ENCODE data around the gene NELFE.
A peak's percentile ranks its signal among the peaks of the same experiment; 100 is the strongest.
"Not testable (repeated sequence)": the region's sequence is repeated elsewhere in the genome, so short reads cannot be mapped to it uniquely, and the experiment has no call there.

NELFE gene, protein sequence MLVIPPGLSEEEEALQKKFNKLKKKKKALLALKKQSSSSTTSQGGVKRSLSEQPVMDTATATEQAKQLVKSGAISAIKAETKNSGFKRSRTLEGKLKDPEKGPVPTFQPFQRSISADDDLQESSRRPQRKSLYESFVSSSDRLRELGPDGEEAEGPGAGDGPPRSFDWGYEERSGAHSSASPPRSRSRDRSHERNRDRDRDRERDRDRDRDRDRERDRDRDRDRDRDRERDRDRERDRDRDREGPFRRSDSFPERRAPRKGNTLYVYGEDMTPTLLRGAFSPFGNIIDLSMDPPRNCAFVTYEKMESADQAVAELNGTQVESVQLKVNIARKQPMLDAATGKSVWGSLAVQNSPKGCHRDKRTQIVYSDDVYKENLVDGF

DNA sequence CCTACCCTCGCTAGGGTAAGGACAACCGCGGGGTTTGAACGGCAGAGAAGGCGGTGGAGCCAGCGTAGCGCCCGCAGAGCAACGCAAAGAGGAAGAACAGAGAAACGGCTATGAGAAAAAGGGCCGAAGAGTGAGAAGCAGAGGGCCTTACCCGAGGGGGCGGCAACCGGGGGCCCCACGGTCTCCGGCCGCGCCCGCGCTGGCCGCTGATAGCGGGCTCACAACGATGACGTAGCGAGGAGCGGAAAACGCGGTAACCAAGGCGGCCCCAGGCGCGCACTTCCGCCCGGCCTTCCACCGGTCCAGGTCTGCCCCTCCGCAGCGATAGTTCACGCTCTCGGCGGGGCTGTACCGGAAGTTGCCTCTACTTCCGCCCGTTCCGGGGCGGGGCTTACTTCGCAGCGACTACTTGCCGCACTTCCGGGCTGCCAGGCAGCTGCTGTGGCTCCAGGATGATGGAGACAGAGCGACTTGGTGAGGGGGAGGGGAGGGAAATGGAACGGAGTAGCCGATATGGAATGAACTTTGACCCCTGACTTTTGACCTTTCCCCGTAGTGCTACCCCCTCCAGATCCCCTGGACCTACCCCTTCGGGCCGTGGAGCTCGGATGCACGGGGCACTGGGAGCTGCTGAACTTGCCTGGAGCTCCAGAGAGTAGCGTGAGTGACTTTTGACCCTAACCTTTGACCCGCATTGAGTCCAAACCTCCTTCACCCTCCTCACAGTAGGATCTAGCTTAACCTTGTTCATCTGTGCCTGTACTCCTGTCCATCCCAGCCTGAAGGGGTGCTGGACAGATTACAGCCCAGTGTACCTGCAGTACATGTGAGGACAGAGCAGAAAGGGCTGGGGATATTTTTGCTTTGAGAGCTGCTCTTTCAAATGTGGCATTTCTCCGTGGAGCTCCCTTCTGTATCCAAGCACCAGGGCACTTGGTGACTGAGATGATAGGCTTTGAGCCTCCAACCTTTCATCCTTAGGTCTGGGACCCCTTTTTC lies at the start of gene NELFE, which contains the start of gene SKIC2:
Gene NELFE (minus strand): TSS at position 231 of the 999 bp plus-strand sequence. CDS start 525 bp downstream, outside the sequence.
Gene SKIC2 (plus strand): TSS at position 435 of the 999 bp plus-strand sequence. CDS start 18 bp downstream, at position 453.
- peak; percentile 98 to 99 for DNase-seq

DNA sequence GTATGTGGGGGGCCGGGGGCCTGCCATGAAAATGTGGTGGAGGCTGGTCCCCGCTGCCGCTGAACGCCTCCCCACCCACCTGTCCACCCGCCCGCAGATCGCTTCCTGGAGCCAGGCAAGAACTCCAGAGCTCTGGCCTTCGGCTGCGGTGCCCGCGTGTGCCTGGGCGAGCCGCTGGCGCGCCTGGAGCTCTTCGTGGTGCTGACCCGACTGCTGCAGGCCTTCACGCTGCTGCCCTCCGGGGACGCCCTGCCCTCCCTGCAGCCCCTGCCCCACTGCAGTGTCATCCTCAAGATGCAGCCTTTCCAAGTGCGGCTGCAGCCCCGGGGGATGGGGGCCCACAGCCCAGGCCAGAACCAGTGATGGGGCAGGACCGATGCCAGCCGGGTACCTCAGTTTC lies 49.3 kb upstream of the NELFE start:
- DNase-seq, result not testable (repeated sequence)

DNA sequence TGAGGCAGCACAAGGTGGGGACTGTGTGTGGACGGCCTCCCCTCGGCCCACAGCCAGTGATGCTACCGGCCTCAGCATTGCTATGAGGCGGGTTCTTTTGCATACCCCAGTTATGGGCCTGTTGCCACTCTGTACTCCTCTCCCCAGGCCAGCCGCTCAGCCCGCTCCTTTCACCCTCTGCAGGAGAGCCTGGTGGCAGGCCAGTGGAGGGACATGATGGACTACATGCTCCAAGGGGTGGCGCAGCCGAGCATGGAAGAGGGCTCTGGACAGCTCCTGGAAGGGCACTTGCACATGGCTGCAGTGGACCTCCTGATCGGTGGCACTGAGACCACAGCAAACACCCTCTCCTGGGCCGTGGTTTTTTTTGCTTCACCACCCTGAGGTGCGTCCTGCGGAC lies 48.3 kb upstream of the NELFE start:
- peak in 1 of 2 experiments; percentile 13 for DNase-seq

DNA sequence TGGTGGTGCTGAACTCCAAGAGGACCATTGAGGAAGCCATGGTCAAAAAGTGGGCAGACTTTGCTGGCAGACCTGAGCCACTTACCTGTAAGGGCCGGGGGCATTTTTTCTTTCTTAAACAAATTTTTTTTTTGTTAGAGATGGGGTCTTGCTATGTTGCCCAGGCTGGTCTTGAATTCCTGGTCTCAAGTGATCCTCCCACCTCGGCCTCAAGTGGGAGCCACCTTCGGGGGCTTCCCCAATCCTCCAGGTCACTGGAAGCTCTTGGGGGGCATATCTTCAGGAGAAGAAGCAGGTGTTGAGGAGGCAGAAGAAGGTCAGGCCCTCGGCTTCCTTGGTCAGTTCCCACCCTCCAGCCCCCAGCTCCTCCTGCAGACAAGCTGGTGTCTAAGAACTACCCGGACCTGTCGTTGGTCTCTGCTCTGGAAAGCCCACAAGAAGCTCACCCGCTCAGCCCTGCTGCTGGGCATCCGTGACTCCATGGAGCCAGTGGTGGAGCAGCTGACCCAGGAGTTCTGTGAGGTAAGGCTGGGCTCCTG lies 47.3 kb upstream of the NELFE start:
- peak in 1 of 2 experiments; percentile 11 for DNase-seq

DNA sequence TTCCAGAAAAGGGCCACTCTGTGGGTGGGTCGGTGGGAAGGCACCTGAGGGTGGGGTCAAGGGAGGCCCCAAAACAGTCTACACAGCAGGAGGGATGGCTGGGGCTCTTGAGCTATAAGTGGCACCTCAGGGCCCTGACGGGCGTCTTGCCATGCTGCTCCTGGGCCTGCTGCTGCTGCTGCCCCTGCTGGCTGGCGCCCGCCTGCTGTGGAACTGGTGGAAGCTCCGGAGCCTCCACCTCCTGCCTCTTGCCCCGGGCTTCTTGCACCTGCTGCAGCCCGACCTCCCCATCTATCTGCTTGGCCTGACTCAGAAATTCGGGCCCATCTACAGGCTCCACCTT lies 46.7 kb upstream of the NELFE start:
- peak in 1 of 2 experiments; percentile 11 for DNase-seq

DNA sequence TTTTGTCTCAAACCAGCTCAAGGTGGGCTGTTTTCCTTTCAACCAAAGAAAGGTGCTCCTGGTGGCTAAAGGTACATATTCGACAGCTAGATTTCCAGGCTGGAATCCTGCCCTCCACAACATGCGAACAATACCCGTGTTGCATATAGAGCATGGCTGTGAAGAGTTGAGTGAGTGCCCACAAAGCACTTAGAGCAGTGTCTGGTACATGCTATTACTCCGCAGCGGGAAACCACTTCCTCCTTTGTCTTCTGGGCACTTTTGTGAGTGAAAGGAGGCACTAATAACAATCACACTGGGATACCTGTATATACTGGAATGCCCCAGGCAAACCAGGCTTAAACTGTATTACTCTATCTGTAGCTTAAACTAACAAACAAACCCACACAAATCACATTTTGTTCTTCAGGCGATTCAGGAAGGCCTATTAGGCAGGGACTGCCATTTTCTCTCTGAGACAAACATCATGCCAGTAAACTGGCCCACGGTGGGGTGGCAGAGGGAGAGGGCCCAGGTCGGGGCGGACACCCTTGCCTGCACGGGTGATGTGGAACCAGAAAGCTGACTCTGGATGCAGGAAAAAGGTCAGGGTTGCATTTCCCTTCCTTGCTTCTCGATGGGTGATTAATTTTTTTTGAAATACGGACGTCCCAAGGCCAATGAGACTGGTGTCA lies 46.2 kb upstream of the NELFE start:
- DNase-seq, result not testable (repeated sequence)

DNA sequence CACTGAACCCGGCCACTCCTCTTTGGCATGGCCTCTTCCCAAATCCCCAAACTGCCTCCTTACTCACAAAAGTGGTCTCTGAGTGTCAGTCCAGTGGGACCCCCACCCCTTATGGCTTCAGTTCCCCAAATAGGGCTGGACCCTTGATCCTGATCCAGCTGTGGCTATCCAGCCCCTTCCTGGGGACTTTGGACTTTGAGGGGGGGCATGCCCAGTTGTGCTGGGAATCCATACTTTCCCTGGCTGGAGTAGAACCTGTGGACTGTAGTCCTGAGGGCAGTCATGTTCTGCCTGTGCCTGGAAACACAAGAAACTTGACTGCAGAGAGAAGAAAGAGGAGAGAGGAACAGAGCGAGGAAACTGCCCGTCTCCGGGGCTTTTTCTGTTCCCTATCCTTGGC lies 45.6 kb upstream of the NELFE start:
- not testable (repeated sequence) for DNase-seq

DNA sequence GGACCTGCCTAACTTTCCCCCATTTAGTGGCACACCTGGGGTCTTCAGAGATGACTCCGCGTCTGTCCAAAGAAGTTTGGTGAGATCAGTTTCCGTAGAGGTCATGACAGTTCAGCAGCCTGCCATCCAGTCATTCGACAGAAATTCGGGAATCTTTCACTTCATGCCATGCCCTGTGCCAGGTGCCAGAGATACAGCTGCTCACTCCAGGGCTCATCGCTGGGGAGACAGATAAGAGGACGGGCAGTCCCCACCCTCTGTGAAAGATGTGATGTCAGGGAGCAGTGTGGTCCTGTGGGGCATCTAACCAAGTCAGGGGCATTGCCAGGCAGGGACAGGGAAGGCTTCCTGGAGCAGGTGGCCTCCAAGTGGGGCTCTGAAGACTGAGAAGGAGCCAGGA lies 44.5 kb upstream of the NELFE start:
- DNase-seq, result not testable (repeated sequence)

DNA sequence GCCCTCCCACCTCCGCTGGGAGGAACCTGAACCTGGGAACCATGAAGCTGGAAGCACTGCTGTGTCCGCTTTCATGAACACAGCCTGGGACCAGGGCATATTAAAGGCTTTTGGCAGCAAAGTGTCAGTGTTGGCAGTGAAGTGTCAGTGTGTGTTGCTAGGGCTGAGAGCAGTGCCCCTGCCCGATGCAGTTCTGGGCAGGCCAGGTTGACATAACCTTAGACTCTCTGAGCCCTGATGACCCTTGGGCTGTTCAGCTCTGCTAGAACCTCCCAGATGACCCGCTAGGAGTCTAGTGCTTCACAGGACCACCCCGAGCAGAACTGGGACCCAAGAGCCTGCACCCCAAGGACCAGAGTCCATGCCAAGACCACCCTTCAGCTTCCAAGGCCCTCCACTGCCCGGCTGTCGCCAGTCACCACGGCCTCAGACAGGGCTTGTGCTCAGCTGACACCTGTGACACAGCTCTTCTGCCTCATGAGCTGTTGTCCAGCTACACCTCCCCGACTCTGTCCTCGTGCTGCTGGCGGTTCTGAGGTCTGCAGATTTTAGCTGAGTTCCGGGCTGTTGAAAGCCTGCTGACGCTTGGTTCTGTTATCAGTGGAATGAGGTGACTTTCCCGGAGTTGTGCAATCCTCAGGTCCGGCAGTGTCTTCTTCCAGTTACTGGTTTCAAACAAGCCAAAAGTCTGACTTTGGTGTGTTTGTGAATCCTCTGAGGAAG lies 43.9 kb upstream of the NELFE start:
- not testable (repeated sequence) for DNase-seq

DNA sequence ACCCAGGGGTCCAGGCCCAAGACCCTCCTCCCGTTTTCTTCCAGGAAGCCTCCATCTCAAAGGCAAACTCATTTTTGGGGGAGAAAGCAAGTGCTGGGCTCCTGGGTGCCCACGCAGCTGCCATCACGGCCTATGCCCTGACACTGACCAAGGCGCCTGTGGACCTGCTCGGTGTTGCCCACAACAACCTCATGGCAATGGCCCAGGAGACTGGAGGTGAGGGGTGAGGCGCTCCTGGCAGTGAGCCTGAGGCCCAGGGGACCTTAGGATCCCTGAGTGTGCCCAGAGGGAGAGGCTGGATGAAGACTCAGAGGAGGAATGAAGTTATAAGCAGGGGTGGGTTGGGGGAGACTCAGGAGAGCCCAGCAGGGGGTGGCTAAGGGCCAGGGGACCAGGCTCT lies 37.6 kb upstream of the NELFE start:
- not testable (repeated sequence) for DNase-seq

DNA sequence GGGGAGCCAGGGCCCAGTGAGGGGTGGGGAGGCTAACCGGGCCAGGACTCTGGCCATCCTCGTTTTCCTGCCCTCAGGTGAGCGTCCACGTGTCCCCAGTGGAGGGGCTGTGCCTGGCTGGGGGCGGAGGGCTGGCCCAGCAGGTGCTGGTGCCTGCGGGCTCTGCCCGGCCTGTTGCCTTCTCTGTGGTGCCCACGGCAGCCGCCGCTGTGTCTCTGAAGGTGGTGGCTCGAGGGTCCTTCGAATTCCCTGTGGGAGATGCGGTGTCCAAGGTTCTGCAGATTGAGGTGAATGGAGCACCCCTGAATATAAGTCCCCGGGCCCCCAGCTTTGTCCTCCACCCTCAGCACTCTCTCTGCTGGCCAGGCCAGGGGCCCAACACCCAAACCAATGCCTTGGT lies 35.6 kb upstream of the NELFE start:
- DNase-seq, result not testable (repeated sequence)

DNA sequence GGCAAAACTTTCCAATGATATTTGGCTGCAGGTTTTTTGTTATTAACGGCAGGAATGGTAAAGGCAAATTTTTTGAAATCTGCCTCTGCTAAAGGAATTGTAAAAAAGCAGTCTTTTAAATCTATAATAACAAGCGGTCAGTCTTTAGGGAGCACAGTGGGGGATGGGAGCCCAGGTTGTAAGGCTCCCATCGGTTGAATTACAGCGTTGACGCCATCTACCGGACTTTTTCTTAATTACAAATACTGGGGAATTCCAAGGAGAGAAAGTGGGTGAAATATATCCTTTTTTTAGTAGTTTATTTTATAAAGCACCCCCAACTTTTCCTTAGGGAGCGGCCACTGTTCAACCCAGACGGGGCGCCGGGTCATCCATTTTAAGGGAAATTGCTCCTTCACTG lies 30.6 kb upstream of the NELFE start:
- not testable (repeated sequence) for DNase-seq

DNA sequence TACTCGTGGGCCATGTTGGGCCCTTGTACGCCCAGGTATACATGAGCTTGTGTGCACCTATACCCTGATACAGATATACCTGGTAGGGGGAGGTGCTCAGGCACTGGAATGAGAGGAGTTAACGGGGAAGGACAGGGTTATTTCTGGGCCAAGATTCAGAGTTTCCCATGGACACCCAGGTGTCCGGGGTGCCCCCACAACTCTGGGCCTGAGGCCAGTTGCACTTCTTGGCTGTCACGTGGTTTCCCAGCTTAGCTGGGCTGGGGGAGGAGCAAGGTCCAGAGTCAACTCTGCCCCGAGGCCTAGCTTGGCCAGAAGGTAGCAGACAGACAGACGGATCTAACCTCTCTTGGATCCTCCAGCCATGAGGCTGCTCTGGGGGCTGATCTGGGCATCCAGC lies 23.0 kb upstream of the NELFE start, which contains the start of gene C4A:
Gene C4A (plus strand): TSS at position 314 of the 400 bp plus-strand sequence. CDS start 51 bp downstream, at position 365.
- not testable (repeated sequence) for DNase-seq

DNA sequence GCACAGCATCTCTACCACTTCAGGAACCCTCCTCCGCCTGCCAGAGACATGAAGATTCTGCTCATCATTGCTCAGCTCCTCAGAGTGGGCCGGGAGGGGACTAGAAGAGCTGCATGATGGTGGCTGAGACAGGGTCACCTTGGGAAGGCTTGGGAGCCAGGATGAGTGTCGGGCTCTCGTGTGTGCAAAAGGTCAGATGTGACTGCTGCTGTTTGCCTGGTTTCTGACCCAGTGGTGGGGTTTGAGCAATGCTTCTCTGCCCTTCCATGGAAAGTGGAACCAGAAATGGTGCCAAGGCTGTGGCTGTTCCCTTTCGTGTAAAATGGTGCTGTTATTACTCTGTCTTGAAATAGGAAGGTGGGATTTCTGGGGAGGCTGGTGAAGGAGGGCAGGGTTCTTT lies 22.2 kb upstream of the NELFE start:
- not testable (repeated sequence) for DNase-seq

DNA sequence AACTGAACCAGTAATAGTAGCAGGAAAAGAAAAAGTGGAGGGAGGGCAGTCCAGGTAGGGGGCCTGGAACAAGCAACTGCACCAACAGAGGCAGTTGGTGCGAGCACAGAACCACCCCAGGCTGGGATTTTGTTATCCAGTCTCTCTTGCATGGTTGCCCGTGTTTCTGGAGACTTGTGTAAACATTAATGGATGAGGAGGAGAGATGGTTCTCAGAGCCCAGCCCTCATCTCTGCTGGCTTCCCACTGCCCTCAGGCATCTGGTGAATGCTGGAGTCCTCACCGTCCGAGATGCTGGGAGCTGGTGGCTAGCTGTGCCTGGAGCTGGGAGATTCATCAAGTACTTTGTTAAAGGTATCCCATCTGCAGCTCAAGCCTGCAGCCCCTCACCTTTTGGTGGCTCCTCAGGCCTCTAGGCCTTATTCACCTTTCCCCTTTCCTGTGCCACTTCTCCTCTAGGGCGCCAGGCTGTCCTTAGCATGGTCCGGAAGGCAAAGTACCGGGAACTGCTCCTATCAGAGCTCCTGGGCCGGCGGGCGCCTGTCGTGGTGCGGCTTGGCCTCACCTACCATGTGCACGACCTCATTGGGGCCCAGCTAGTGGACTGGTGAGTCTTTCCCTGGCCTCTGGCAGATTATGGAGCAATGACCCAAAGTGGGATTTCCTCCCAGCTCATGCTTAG lies 21.6 kb upstream of the NELFE start:
- not testable (repeated sequence) for DNase-seq

DNA sequence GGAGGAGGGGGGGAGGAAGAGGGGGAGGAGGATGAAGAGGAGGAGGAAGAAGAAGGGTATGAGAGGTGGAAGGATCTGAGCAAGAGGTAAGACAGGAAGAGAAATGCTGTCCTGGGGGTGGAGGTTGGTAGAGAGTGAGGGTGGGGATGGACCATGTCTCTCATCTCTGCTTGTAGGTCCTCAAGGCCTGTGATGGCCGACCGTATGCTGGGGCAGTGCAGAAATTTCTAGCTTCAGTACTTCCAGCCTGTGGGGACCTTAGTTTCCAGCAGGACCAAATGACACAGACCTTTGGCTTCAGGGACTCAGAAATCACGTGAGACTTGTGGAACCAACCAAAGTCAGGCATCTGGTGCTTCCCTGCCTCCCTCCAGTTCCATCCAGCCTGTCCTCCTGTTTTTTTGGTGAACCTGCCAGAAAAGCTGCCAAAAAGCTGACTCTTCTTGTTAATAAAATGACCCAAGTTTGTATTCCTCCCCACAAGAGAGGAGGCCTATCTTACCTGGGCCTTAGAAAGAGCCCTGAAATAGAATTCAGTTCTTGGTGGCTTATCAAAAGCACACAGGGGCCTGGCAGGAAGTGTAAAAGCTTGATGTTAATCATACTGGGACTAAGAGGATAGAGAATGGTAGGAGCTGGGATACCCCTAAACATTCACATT lies 20.6 kb upstream of the NELFE start:
- DNase-seq, result no peak

DNA sequence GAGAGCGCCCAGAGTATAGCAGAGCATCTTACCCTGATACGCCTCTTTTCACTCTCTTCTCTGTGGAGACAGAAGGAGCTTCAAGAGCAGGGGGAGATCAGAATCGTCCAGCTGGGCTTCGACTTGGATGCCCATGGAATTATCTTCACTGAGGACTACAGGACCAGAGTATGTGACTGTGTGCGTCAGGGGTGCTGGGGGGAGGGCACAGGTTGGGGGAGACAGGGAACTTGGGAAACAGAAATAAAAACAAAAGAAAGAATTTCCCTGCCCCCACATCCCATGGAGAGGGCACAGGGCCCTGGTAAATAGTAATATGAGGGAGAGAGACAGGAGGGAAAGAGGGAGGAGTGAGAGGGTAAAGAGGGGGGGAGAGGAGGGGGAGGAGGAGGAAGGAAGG lies 20.1 kb upstream of the NELFE start:
- no peak for DNase-seq

DNA sequence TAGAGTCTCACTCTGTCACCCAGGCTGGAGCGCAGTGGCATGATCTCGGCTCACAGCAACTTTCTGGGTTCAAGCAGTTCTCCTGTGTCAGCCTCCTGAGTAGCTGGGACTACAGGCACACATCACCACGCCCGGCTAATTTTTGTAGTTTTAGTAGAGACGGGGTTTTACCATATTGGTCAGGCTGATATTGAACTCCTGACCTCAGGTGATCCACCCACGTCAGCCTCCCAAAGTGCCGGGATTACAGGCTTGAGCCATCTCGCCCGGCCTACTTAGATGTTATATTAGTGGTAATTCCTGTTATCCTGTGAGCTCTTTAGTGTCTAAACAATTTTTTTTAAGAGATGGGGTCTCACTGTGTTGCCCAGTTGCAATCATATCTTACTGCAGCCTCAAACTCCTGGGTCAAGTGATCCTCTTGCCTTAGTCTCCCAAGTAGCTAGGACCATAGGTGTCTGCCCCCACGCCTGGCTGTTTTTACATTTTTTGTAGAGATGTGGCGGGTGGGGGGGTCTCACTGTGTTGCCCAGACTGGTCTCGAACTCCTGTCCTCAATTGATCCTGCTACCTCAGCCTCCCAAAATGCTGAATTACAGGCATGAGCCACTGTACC lies 19.2 kb upstream of the NELFE start:
- no peak for DNase-seq

DNA sequence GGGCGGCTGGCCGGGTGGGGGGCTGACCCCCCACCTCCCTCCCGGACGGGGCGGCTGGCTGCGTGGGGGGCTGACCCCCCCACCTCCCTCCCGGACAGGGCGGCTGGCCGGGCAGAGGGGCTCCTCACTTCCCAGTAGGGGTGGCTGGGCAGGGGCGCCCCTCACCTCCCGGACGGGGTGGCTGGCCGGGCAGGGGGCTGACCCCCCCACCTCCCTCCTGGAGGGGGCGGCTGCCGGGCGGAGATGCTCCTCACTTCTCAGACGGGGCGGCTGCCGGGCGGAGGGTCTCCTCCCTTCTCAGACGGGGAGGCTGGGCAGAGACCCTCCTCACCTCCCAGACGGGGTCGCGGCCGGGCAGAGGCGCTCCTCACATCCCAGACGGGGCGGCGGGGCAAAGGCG lies 17.3 kb upstream of the NELFE start:
- DNase-seq, result not testable (repeated sequence)

DNA sequence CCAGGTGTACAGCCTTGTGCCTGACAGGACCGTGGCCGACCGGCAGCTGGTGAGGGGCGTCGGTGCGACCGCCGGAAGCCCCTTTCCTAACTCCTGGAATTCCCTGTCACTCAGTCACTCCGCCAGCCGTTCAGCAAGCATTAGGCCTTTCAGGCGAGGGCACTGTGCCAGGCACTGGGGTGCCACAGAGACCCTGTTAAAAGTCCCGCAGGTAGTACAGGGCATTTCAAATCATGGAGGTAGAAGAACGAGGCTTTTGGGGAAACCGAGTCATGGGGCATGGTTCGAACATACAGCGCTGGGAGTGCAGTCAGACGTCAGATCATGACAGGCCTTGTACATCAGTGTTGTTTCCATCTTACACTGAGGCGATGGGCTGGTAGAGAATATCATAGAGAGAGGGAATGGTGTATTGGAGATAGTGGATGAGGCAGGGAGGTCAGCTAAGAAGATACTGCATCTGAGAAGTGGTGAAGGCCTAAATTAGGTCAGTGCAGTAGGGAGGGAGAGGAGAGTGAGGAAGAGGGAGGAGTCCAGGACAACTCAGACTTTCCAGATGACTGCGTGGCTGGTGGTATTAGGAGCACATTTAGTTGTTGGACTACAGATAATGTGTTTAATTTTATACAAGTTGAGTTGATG lies 14.1 kb upstream of the NELFE start:
- no peak for DNase-seq
